ENCODE data around the gene ARL8B.

DNA sequence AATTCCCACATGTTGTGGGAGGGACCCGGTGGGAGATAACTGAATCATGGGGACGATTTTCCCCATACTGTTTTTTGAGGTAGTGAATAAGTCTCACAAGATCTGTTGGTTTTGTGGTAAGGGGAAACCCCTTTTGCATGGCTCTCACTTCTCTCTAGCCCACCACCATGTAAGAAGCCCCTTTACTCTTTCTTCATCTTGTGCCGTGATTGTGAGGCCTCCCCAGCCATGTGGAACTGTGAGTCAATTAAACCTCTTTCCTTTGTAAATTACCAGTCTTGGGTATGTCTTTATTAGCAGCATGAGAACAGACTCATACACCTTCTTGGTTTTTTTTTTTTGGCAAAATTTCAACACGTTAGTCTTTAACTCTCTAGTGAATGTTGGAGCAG, 18.1 kb downstream of the ARL8B start:
- TF ChIP-seq, protein P1, sequence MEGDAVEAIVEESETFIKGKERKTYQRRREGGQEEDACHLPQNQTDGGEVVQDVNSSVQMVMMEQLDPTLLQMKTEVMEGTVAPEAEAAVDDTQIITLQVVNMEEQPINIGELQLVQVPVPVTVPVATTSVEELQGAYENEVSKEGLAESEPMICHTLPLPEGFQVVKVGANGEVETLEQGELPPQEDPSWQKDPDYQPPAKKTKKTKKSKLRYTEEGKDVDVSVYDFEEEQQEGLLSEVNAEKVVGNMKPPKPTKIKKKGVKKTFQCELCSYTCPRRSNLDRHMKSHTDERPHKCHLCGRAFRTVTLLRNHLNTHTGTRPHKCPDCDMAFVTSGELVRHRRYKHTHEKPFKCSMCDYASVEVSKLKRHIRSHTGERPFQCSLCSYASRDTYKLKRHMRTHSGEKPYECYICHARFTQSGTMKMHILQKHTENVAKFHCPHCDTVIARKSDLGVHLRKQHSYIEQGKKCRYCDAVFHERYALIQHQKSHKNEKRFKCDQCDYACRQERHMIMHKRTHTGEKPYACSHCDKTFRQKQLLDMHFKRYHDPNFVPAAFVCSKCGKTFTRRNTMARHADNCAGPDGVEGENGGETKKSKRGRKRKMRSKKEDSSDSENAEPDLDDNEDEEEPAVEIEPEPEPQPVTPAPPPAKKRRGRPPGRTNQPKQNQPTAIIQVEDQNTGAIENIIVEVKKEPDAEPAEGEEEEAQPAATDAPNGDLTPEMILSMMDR (conservative IDR thresholded peaks at IDR 0.05; ENCODE audit: low read depth, low read length) = no peak
- TF ChIP-seq EZH2 (IDR thresholded peaks at IDR 0.05; ENCODE audit: borderline replicate concordance, low read depth, low read length, poor library complexity, severe bottlenecking) = no peak
